ENCODE data around the gene LTF. TPM values are rescaled to one million over a fixed set of nuclear protein-coding genes. Genes with fewer than 3 reads are reported as not detected.

The LTF gene
- total and polyA plus RNA-seq, 2 of the 13 experiments (the other 11 are each of a cell fraction or from before 2014, with no cell fraction given): not detected

- TF ChIP-seq ARNT2 (CRISPR knock-in tag; IDR thresholded peaks at IDR 0.05; ENCODE audit: low read depth) (0 out of 2 replicates have a peak, but pooled peaks have one; percentile 33), BCL6 (CRISPR knock-in tag; IDR thresholded peaks at IDR 0.05) (no peak), JARID2 (CRISPR knock-in tag; IDR thresholded peaks at IDR 0.05; ENCODE audit: insufficient replicate concordance) (peak; percentile 39), FOXP1 (IDR thresholded peaks at IDR 0.05) (no peak), FOXP1 (CRISPR knock-in tag; IDR thresholded peaks at IDR 0.05) (no peak), THAP9 (CRISPR knock-in tag; IDR thresholded peaks at IDR 0.05; ENCODE audit: borderline replicate concordance) (no peak), ZNF224 (CRISPR knock-in tag; IDR thresholded peaks at IDR 0.05) (no peak), MAFF (IDR thresholded peaks at IDR 0.05; ENCODE audit: low read depth, low read length) (no peak), HNF1A (IDR thresholded peaks at IDR 0.05; ENCODE audit: low read depth) (no peak), HNF1A (CRISPR knock-in tag; IDR thresholded peaks at IDR 0.05; ENCODE audit: borderline replicate concordance) (no peak), NR2F6 (IDR thresholded peaks at IDR 0.05) (no peak), NR2F6 (CRISPR knock-in tag; IDR thresholded peaks at IDR 0.05) (peak; percentile 57; the same call in 1 of the 2 replicates), ZNF749 (CRISPR knock-in tag; IDR thresholded peaks at IDR 0.05; ENCODE audit: borderline replicate concordance) (no peak), ARID2 (CRISPR knock-in tag; IDR thresholded peaks at IDR 0.05; ENCODE audit: borderline replicate concordance) (no peak), PBX3 (CRISPR knock-in tag; IDR thresholded peaks at IDR 0.05; ENCODE audit: borderline replicate concordance) (no peak), EED (CRISPR knock-in tag; IDR thresholded peaks at IDR 0.05) (no peak), JUNB (CRISPR knock-in tag; IDR thresholded peaks at IDR 0.05; ENCODE audit: borderline replicate concordance) (no peak), BRF2 (CRISPR knock-in tag; IDR thresholded peaks at IDR 0.05) (no peak), ZNF354B (CRISPR knock-in tag; IDR thresholded peaks at IDR 0.05) (no peak), IRX3 (CRISPR knock-in tag; IDR thresholded peaks at IDR 0.05; ENCODE audit: borderline replicate concordance, low read depth) (no peak), ELF1 (CRISPR knock-in tag; IDR thresholded peaks at IDR 0.05) (peak; percentile 31; the same call in 1 of the 2 replicates), SUZ12 (IDR thresholded peaks at IDR 0.05; ENCODE audit: low read depth, low read length) (no peak)
Observed at GRCh38 chr3:46488735-46489361, 24.1 kb upstream of the LTF start (continued).

Measured in HepG2 (cell line).